ENCODE measurements around the gene CDC6.

CDC6 gene

GRCh38 chr17:40310882-40311391 is 23.3 kb downstream of the CDC6 start:
- no peak for DNase-seq (ENCODE audit: extremely low read depth, insufficient read length)
- Histone ChIP-seq H3K27me3 (replicated peaks; ENCODE audit: control insufficient read depth, insufficient read depth, low read length) (no peaks in the 10 kb centered on the region), H3K4me3 (replicated peaks; ENCODE audit: low read depth, low read length) (no peak overlapping the region; the same call in 1 of the 2 replicates), H3K36me3 (ENCODE audit: control insufficient read depth, insufficient read depth, low read length) (no peaks in the 10 kb centered on the region; the same call in 1 of the 2 replicates)
- TF ChIP-seq, protein P1, sequence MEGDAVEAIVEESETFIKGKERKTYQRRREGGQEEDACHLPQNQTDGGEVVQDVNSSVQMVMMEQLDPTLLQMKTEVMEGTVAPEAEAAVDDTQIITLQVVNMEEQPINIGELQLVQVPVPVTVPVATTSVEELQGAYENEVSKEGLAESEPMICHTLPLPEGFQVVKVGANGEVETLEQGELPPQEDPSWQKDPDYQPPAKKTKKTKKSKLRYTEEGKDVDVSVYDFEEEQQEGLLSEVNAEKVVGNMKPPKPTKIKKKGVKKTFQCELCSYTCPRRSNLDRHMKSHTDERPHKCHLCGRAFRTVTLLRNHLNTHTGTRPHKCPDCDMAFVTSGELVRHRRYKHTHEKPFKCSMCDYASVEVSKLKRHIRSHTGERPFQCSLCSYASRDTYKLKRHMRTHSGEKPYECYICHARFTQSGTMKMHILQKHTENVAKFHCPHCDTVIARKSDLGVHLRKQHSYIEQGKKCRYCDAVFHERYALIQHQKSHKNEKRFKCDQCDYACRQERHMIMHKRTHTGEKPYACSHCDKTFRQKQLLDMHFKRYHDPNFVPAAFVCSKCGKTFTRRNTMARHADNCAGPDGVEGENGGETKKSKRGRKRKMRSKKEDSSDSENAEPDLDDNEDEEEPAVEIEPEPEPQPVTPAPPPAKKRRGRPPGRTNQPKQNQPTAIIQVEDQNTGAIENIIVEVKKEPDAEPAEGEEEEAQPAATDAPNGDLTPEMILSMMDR (IDR thresholded peaks at IDR 0.05; ENCODE audit: insufficient read depth, low read length, poor library complexity, severe bottlenecking), result no peak

GRCh38 chr17:40311575-40311974 is 23.9 kb downstream of the CDC6 start:
- TF ChIP-seq, protein P1 (IDR thresholded peaks at IDR 0.05; ENCODE audit: insufficient read depth, low read length, poor library complexity, severe bottlenecking), result no peak
- Histone ChIP-seq H3K4me3 (replicated peaks; ENCODE audit: low read depth, low read length) (no peak overlapping the region), H3K27me3 (replicated peaks; ENCODE audit: control insufficient read depth, insufficient read depth, low read length) (no peaks in the 10 kb centered on the region), H3K36me3 (ENCODE audit: control insufficient read depth, insufficient read depth, low read length) (no peaks in the 10 kb centered on the region)
- no peak for DNase-seq (ENCODE audit: extremely low read depth, insufficient read length)

- Histone ChIP-seq H3K4me3 (replicated peaks; ENCODE audit: low read depth, low read length) (0 out of 2 replicates have a peak overlapping the region, but pooled peaks have one; percentile 7), H3K36me3 (ENCODE audit: control insufficient read depth, insufficient read depth, low read length) (no peaks in the 10 kb centered on the region), H3K27me3 (replicated peaks; ENCODE audit: control insufficient read depth, insufficient read depth, low read length) (no peaks in the 10 kb centered on the region)
- DNase-seq (ENCODE audit: extremely low read depth, insufficient read length), result no peak
- TF ChIP-seq, protein P1 (IDR thresholded peaks at IDR 0.05; ENCODE audit: insufficient read depth, low read length, poor library complexity, severe bottlenecking), result no peak
Observed at GRCh38 chr17:40312131-40312731, 24.6 kb downstream of the CDC6 start.

- DNase-seq (ENCODE audit: extremely low read depth, insufficient read length), result no peak
- H3K4me3 ChIP-seq (replicated peaks; ENCODE audit: low read depth, low read length), result no peak overlapping the region
- H3K36me3 ChIP-seq (ENCODE audit: control insufficient read depth, insufficient read depth, low read length), result no peaks in the 10 kb centered on the region
- no peaks in the 10 kb centered on the region for H3K27me3 ChIP-seq (replicated peaks; ENCODE audit: control insufficient read depth, insufficient read depth, low read length)
- TF ChIP-seq, protein P1 (IDR thresholded peaks at IDR 0.05; ENCODE audit: insufficient read depth, low read length, poor library complexity, severe bottlenecking), result no peak
Observed at GRCh38 chr17:40312893-40313667, 25.4 kb downstream of the CDC6 start.

GRCh38 chr17:40313668-40314583 is 26.2 kb downstream of the CDC6 start:
- Histone ChIP-seq H3K27me3 (replicated peaks; ENCODE audit: control insufficient read depth, insufficient read depth, low read length) (no peaks in the 10 kb centered on the region), H3K4me3 (replicated peaks; ENCODE audit: low read depth, low read length) (no peak overlapping the region), H3K36me3 (ENCODE audit: control insufficient read depth, insufficient read depth, low read length) (no peaks in the 10 kb centered on the region)
- TF ChIP-seq, protein P1 (IDR thresholded peaks at IDR 0.05; ENCODE audit: insufficient read depth, low read length, poor library complexity, severe bottlenecking), result no peak
- DNase-seq (ENCODE audit: extremely low read depth, insufficient read length), result no peak
